HG03139 (cell line): ENCODE results near the gene ST8SIA5.
"Not testable (repeated sequence)": the region's sequence is repeated elsewhere in the genome, so short reads cannot be mapped to it uniquely, and the experiment has no call there.

Source experiments
- ATAC-seq: cut with Tn5 transposase; IDR thresholded peaks from one replicate; pipeline ENCODE4 v1.9.1; 2021; ENCODE audit not compliant: unreplicated experiment

The ST8SIA5 gene, protein sequence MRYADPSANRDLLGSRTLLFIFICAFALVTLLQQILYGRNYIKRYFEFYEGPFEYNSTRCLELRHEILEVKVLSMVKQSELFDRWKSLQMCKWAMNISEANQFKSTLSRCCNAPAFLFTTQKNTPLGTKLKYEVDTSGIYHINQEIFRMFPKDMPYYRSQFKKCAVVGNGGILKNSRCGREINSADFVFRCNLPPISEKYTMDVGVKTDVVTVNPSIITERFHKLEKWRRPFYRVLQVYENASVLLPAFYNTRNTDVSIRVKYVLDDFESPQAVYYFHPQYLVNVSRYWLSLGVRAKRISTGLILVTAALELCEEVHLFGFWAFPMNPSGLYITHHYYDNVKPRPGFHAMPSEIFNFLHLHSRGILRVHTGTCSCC

DNA sequence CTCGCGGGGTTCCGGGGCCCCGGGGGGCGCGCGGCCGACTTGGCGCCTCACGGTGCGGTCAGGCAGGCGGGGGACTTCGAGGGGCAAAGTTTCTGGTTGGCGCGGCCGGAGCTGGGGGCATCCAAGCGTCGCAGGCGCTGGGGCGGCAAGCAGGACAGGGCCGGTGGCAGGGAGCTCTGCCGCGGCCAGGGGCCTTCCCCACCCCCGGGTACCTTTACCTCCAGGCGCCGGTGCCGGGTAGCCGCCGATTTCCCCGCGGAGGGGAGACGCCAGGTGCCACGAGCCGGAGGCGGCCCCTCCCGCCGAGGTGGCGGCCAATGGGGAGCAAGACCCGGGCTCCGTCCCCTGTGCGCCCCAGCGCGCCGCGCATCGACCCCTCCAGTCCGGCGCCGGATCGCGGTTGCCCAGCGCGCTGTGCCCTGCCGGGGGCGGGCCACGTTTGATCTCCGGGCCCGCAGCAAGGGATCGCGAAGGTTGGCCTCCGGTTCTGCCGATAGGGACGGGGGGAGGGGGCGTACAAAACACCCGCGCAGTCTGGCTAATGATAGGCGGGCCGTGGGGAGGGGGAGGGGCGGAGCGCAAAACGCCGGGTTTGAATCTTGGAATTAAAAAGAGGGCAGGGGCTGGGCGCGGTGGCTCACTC, at the start of gene ST8SIA5:
ST8SIA5 (minus strand) TSS at position 495 of the 643 bp plus-strand sequence. CDS start 545 bp downstream, outside the sequence.
- ATAC-seq: no peak

DNA sequence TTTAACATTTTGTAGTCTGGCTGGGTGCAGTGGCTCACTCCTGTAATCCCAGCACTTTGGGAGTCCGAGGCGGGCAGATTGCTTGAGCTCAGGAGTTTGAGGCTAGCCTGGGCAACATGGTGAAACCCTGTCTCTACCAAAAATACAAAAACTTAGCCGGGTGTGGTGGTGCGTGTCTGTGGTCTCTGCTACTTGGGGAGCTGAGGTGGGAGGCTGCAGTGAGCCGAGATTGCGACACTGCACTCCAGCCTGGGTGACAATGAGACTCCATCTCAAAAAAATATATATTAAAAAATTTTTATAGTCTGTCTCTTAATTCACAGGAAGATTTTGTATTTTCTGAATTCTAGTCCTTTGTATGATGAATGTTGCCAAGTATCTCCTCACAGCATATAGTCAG, 39.1 kb upstream of the ST8SIA5 start:
- ATAC-seq: not testable (repeated sequence)

DNA sequence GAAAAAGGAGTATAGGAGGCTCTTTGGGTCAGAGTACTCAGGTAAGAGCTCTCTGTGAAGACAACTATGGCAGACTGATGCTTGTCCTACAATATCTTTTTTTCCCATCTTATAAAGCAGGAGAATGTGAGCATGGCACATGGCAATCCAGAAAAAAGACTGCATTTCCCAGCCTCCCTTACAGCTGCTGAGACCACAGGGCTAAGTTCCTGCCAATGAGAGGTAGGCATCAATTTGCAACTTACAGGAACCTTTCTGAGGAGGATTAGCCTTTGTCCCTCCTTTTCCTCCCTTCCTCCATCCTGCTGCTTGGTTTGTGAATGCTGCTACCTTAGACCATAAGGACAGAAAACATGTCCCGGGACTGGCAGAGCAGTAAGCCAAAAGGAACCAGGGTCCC, 37.8 kb upstream of the ST8SIA5 start:
- no peak for ATAC-seq

GRCh38 chr18:46793565-46793964, 36.7 kb upstream of the ST8SIA5 start:
- ATAC-seq: no peak

DNA sequence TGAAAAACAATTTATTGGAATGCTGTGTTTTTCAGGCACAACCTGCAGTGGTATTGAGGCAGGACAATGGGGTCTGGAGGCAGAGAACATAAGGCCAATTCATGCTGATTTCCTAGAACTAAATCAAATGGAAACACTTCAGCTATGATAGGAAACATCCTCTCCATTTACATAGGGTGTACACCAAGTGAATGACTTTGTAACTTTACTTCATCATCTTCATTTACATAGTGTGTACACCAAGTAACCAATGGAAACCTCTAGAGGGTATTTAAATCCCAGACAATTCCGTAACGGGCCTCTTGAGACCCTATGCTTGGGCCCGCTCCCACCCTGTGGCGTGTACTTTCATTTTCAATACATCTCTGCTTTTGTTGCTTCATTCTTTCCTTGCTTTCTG, 32.2 kb upstream of the ST8SIA5 start:
- ATAC-seq: no peak

DNA sequence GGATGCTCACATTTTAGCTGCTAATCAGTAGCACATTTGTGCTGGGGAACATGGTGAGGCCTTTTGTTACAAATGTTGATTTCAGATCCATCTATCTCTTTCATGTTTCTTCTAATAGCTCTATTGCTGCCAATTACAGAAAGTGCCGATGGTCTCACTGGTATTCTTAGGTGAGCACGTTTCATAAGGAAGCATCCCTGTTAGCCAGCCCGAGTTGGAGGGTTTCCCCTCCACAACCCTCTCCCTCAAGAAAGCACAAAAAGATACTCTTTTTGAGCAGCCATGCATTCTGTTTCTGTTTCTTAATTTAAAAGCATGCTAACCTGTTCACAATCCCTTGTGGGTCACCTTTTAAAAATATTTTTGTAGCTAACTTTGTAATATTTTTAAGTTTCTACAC, 30.8 kb upstream of the ST8SIA5 start:
- ATAC-seq: no peak

DNA sequence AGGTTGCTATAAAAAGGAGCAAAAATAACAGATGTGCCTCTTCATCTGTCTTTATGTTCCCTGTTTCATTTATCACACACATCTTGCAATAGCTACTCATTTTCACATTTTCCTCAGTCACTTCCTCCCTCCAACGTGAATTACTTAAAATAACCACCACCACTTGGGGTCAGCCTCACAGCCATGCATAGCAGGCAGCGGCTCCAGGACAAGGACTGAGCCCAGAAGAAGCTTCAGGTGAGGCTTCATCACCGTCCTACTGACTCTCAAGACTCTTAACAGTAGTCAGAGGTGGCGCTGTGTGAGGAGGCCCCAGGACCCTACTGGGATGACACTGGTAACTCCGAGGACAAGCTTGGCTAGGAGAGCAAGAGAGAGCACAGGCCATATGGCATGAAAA, 15.5 kb upstream of the ST8SIA5 start:
- ATAC-seq: no peak

DNA sequence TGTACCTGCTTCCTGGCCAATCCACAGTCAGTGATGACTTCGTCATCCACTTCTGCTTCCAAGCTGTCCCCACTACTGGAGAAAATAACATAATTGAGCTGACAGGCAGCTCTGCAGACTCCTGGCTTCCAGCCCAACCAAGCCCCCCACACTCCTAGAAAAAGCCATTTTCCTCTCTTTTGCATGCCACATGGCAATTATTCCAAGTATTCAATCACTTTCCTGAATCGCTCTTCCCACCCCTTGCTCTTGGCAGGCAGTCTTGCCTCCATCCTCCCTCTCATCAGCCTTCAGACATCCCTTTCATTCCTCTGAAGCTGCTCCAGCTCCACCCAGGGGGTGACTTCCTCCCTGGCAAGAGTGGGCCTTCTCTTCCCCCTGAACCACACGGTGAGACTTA, 14.3 kb upstream of the ST8SIA5 start:
- no peak for ATAC-seq

GRCh38 chr18:46770708-46771107, 13.9 kb upstream of the ST8SIA5 start:
- ATAC-seq: no peak

GRCh38 chr18:46768166-46768921, 11.5 kb upstream of the ST8SIA5 start:
- ATAC-seq: no peak

DNA sequence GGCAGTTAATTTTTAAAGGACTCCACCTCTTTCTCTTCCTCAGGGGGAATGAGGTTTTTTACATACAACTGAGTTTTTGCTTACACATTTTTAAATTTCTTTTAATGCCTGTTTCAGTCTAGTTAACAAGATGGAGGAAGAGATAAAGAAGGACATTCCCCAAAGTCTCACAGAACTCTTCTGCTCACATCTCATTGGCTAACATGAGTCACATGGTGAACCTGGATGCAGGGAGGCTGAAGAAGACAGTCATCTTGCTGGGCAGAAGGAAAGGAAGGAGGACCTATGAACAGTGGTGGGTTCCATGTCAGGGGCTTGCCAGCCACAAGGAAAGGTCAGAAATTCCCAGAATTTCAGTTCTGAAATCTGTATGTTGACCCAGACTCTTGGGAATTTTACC, 10.4 kb upstream of the ST8SIA5 start:
- ATAC-seq: no peak

DNA sequence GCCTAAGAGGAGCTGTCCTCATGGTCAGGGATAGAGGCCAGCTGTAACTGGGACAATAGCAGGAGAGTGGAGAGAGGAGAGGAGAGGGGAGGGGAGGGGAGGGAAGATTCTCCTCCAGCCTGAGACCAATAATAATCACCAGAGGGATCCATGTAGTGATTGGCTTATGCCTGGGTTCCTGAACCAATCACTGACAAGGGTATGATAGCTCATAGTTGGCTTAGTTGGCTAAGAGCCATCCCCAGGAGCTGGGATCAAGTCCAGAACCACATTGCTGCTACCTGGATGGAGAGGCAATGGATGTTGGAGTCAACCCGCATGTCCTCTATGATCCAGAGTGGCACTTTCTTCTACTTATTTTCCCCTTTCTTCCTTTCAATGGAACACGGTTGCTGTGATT, 7.7 kb upstream of the ST8SIA5 start:
- ATAC-seq: no peak

- no peak for ATAC-seq
Observed at GRCh38 chr18:46761059-46761769, 4.4 kb upstream of the ST8SIA5 start.

DNA sequence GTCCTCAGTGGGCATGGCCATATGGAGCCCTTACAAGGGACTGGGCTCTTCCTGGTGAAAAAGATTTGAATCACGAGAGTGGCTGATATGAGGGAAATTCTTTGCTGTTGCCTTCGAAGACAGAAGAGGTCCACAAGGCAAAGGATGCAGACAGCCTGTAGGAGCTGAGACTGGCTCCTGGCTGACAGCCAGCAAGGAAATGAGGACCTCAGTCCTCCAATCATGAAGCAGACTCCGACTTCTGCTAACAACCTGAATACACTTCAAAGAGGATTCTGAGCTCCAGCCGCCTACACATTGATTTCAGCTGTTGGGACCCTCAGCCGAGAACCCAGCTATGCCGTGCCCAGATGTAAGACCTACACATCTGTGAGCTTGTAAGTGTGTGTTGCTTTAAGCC, 3.0 kb upstream of the ST8SIA5 start:
- ATAC-seq: no peak

- ATAC-seq: no peak
Observed at GRCh38 chr18:46756025-46756558, 761 bp downstream of the ST8SIA5 start.

DNA sequence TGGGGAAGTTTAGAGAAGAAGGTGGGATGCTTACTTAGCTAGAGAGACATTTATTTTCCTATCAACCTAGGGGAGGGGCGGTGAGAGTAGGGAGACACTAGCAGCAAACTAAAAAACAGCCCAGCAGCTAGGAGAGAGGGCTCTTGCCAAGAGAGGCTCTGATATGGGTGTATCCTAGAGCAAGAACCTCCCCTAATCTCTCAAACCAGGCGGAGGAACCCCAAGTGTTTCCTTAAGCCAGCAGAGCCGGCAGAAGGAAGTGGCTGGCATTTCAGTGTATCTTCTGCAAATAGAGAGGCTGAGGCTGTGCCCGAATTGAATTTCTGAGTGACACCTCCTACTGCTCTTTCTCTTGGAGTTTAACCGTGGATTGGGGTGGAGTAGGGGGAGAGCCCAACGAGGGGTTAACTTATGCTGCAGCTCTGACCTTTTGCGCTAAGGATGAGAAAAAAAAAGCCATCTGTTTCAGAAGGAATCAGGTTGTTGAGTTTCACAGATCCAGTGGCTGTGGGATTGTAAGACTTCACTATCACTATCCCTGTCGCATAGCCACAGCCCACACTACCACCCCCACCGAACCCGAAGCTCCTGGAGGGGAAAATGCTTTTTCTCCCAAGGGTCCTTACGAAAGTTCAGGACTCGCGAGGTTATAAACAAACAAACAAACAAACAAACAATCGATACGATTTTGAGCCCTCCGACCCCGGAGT, 1.4 kb downstream of the ST8SIA5 start:
- no peak for ATAC-seq

GRCh38 chr18:46754661-46755292, 2.1 kb downstream of the ST8SIA5 start:
- no peak for ATAC-seq

GRCh38 chr18:46754188-46754587, 2.7 kb downstream of the ST8SIA5 start:
- peak; percentile 61 for ATAC-seq

GRCh38 chr18:46751882-46752281, 5.0 kb downstream of the ST8SIA5 start:
- no peak for ATAC-seq

GRCh38 chr18:46750626-46751025, 6.2 kb downstream of the ST8SIA5 start:
- no peak for ATAC-seq
